Trophoblast cell (in vitro differentiated cells and primary cell): ENCODE data around the gene GCN1.

Experiments used
- DNase-seq, 2 donors: peaks; one replicate each; pipeline ENCODE4 v3.0.0-alpha.2; 2016
- H2AFZ ChIP-seq: 2 replicates; pipeline ENCODE4 v1.6.1; 2013; ENCODE audit warnings: low read length, moderate library complexity, mild to moderate bottlenecking; ENCODE audit not compliant: insufficient read depth, poor library complexity
- H2AK5ac ChIP-seq: 2 replicates; pipeline ENCODE4 v1.6.1; 2013; ENCODE audit warnings: mild to moderate bottlenecking, low read length
- H2BK120ac ChIP-seq: 2 replicates; pipeline ENCODE4 v1.6.1; 2013; ENCODE audit warnings: low read length, mild to moderate bottlenecking, moderate library complexity; ENCODE audit not compliant: insufficient read depth, poor library complexity
- H2BK12ac ChIP-seq: 2 replicates; pipeline ENCODE4 v1.6.1; 2013; ENCODE audit warnings: mild to moderate bottlenecking, low read length, moderate library complexity
- H2BK5ac ChIP-seq: 2 replicates; pipeline ENCODE4 v1.6.1; 2013; ENCODE audit warnings: low read length, low read depth, moderate library complexity, mild to moderate bottlenecking; ENCODE audit not compliant: poor library complexity
- H3K14ac ChIP-seq: 2 replicates; pipeline ENCODE4 v1.6.1; 2013; ENCODE audit warnings: mild to moderate bottlenecking, low read length
- H3K18ac ChIP-seq: 2 replicates; pipeline ENCODE4 v1.6.1; 2013; ENCODE audit warnings: mild to moderate bottlenecking, low read length
- H3K23ac ChIP-seq: 2 replicates; pipeline ENCODE4 v1.6.1; 2013; ENCODE audit warnings: low read length
- H3K27ac ChIP-seq: 2 replicates; pipeline ENCODE4 v1.5.1; 2013; ENCODE audit warnings: low read depth, mild to moderate bottlenecking, inconsistent platforms, low read length, moderate library complexity
- H3K27me3 ChIP-seq: 2 replicates; pipeline ENCODE4 v1.6.1; 2013; ENCODE audit warnings: inconsistent platforms, mild to moderate bottlenecking, low read length, moderate library complexity; ENCODE audit not compliant: insufficient read depth
- H3K36me3 ChIP-seq, 2 experiments: 1 replicate in 1 of 2; 2 replicates in 1 of 2; pipeline ENCODE4 v1.6.1; 2013; ENCODE audit warnings: low read length in 2 of 2, mild to moderate bottlenecking in 2 of 2, moderate library complexity in 1 of 2; ENCODE audit not compliant: insufficient read depth in 2 of 2, control insufficient read depth in 1 of 2
- H3K4ac ChIP-seq: 2 replicates; pipeline ENCODE4 v1.6.1; 2013; ENCODE audit warnings: low read depth, mild to moderate bottlenecking, low read length, moderate library complexity
- H3K4me1 ChIP-seq, 2 experiments: 1 replicate in 1 of 2; 2 replicates in 1 of 2; pipeline ENCODE4 v1.6.1; 2013; ENCODE audit warnings: low read length in 2 of 2, mild to moderate bottlenecking in 2 of 2, moderate library complexity in 1 of 2; ENCODE audit not compliant: insufficient read depth in 2 of 2, control insufficient read depth in 1 of 2
- H3K4me2 ChIP-seq: 2 replicates; pipeline ENCODE4 v1.6.1; 2013; ENCODE audit warnings: inconsistent platforms, mild to moderate bottlenecking, low read length, moderate library complexity
- H3K4me3 ChIP-seq: 2 replicates; pipeline ENCODE4 v1.5.1; 2013; ENCODE audit warnings: mild to moderate bottlenecking, low read depth, low read length, inconsistent platforms
- H3K79me1 ChIP-seq: one replicate; pipeline ENCODE4 v1.6.1; 2013; ENCODE audit warnings: low read length
- H3K79me2 ChIP-seq: 2 replicates; pipeline ENCODE4 v1.6.1; 2013; ENCODE audit warnings: low read length, mild to moderate bottlenecking; ENCODE audit not compliant: control insufficient read depth, insufficient read depth, poor library complexity
- H3K9ac ChIP-seq: 2 replicates; pipeline ENCODE4 v1.6.1; 2013; ENCODE audit warnings: mild to moderate bottlenecking, low read length
- H3K9me3 ChIP-seq: 2 replicates; pipeline ENCODE4 v1.6.1; 2013; ENCODE audit warnings: low read depth, mild to moderate bottlenecking, control low read depth, inconsistent platforms, low read length; ENCODE audit not compliant: insufficient read depth
- H4K12ac ChIP-seq: 2 replicates; pipeline ENCODE4 v1.6.1; 2013; ENCODE audit warnings: low read depth, mild to moderate bottlenecking, low read length, moderate library complexity
- H4K8ac ChIP-seq: 2 replicates; pipeline ENCODE4 v1.6.1; 2013; ENCODE audit warnings: low read depth, mild to moderate bottlenecking, low read length, moderate library complexity
- H4K91ac ChIP-seq: one replicate; pipeline ENCODE4 v1.6.1; 2013; ENCODE audit warnings: low read depth, mild to moderate bottlenecking, low read length, moderate library complexity
- WGBS: extraction: QIAGEN DNeasy Blood & Tissue Kit; methylation state at CpG from one replicate; pipeline ENCODE4 v1.1.7; 2013; ENCODE audit warnings: missing lambda C conversion rate; ENCODE audit not compliant: insufficient read length, insufficient coverage; ENCODE audit errors: extremely low coverage; 5-methylcytosine and 5-hydroxymethylcytosine counted together

The GCN1 gene

GRCh38 chr12:120190386-120190785 is 4.1 kb downstream of the GCN1 start:
- no peak overlapping the region for H3K4ac ChIP-seq
- H4K8ac ChIP-seq: no peak overlapping the region
- no peak overlapping the region for H2AFZ ChIP-seq
- H3K4me3 ChIP-seq: no peak overlapping the region
- H2BK120ac ChIP-seq: no peak overlapping the region
- WGBS: no CpG with 5 or more reads among the region's 5 CpGs
- H3K27ac ChIP-seq: no peak overlapping the region
- H3K4me2 ChIP-seq: no peak overlapping the region
- H4K12ac ChIP-seq: no peak overlapping the region
- no peaks in the 10 kb centered on the region for H3K27me3 ChIP-seq
- peaks cover 0 to 5% of the 10 kb centered on the region in 2 experiments for H3K4me1 ChIP-seq
- H2AK5ac ChIP-seq: no peak overlapping the region
- no peaks in the 10 kb centered on the region for H3K9me3 ChIP-seq
- H3K9ac ChIP-seq: no peak overlapping the region
- peaks cover 11% of the 10 kb centered on the region for H3K79me1 ChIP-seq
- H3K79me2 ChIP-seq: peaks cover 11% of the 10 kb centered on the region
- H2BK5ac ChIP-seq: no peak overlapping the region
- no peak overlapping the region for H4K91ac ChIP-seq
- no peak overlapping the region for H3K18ac ChIP-seq
- no peak overlapping the region for H3K14ac ChIP-seq
- no peak overlapping the region for H3K23ac ChIP-seq
- no peak overlapping the region for H2BK12ac ChIP-seq
- DNase-seq: no peak
- H3K36me3 ChIP-seq: peaks cover 29 to 37% of the 10 kb centered on the region in 2 experiments

- Histone ChIP-seq H3K4me3 (no peak overlapping the region), H3K4me2 (no peak overlapping the region), H3K18ac (no peak overlapping the region), H3K27me3 (no peaks in the 10 kb centered on the region), H3K9me3 (peaks cover 2% of the 10 kb centered on the region), H4K91ac (no peak overlapping the region), H3K23ac (no peak overlapping the region), H4K8ac (no peak overlapping the region), H2AFZ (no peak overlapping the region), H3K9ac (no peak overlapping the region), H3K4me1 (peaks cover 3 to 4% of the 10 kb centered on the region in 2 experiments), H2BK120ac (no peak overlapping the region), H3K27ac (no peak overlapping the region), H3K79me2 (peaks cover 3% of the 10 kb centered on the region), H3K4ac (no peak overlapping the region), H3K36me3 (peaks cover 47 to 62% of the 10 kb centered on the region in 2 experiments), H3K14ac (no peak overlapping the region), H3K79me1 (no peaks in the 10 kb centered on the region), H2AK5ac (no peak overlapping the region), H4K12ac (no peak overlapping the region), H2BK12ac (no peak overlapping the region), H2BK5ac (no peak overlapping the region)
- no peak for DNase-seq
- no CpG with 5 or more reads among the region's 4 CpGs for whole genome bisulfite sequencing
These were observed 7.9 kb downstream of the GCN1 start for GRCh38 chr12:120186654-120187053.

GRCh38 chr12:120183211-120183631 is 11.3 kb downstream of the GCN1 start:
- no peak overlapping the region for H3K4me3 ChIP-seq
- no peak overlapping the region for H2BK5ac ChIP-seq
- H4K12ac ChIP-seq: no peak overlapping the region
- H3K79me1 ChIP-seq: no peaks in the 10 kb centered on the region
- peaks cover 3 to 4% of the 10 kb centered on the region in 2 experiments for H3K4me1 ChIP-seq
- H3K18ac ChIP-seq: no peak overlapping the region
- no peaks in the 10 kb centered on the region for H3K27me3 ChIP-seq
- H2BK120ac ChIP-seq: no peak overlapping the region
- H3K9ac ChIP-seq: no peak overlapping the region
- no peak overlapping the region for H2AFZ ChIP-seq
- H3K9me3 ChIP-seq: peaks cover 2% of the 10 kb centered on the region
- no peak overlapping the region for H4K91ac ChIP-seq
- H3K36me3 ChIP-seq: peaks cover 54 to 58% of the 10 kb centered on the region in 2 experiments
- H3K4ac ChIP-seq: no peak overlapping the region
- no peak overlapping the region for H4K8ac ChIP-seq
- no peak for DNase-seq
- H2AK5ac ChIP-seq: no peak overlapping the region
- H3K4me2 ChIP-seq: no peak overlapping the region
- no peak overlapping the region for H3K14ac ChIP-seq
- WGBS: no CpG with 5 or more reads among the region's 5 CpGs
- H3K23ac ChIP-seq: no peak overlapping the region
- no peak overlapping the region for H3K27ac ChIP-seq
- H2BK12ac ChIP-seq: no peak overlapping the region
- peaks cover 3% of the 10 kb centered on the region for H3K79me2 ChIP-seq

GRCh38 chr12:120181991-120182631 is 12.4 kb downstream of the GCN1 start:
- no peak overlapping the region for H4K12ac ChIP-seq
- H3K36me3 ChIP-seq: peaks cover 57 to 65% of the 10 kb centered on the region in 2 experiments
- H3K9me3 ChIP-seq: peaks cover 2% of the 10 kb centered on the region
- H2BK5ac ChIP-seq: no peak overlapping the region
- peaks cover 3% of the 10 kb centered on the region for H3K79me2 ChIP-seq
- no CpG with 5 or more reads among the region's 8 CpGs for WGBS
- no peak overlapping the region for H3K23ac ChIP-seq
- peaks cover 3 to 4% of the 10 kb centered on the region in 2 experiments for H3K4me1 ChIP-seq
- peak; percentile 89 to 91 for DNase-seq
- no peaks in the 10 kb centered on the region for H3K27me3 ChIP-seq
- no peak overlapping the region for H2BK120ac ChIP-seq
- no peak overlapping the region for H3K18ac ChIP-seq
- no peak overlapping the region for H3K9ac ChIP-seq
- no peak overlapping the region for H2BK12ac ChIP-seq
- no peak overlapping the region for H2AFZ ChIP-seq
- H3K4me3 ChIP-seq: no peak overlapping the region
- H3K4ac ChIP-seq: no peak overlapping the region
- H3K79me1 ChIP-seq: no peaks in the 10 kb centered on the region
- no peak overlapping the region for H3K4me2 ChIP-seq
- H2AK5ac ChIP-seq: no peak overlapping the region
- no peak overlapping the region for H4K91ac ChIP-seq
- no peak overlapping the region for H3K14ac ChIP-seq
- no peak overlapping the region for H3K27ac ChIP-seq
- H4K8ac ChIP-seq: no peak overlapping the region
